Measurements from ENCODE around the gene LAMC1. TPM values are rescaled to one million over a fixed set of nuclear protein-coding genes. Genes with fewer than 3 reads are reported as not detected.
A peak's percentile ranks its signal among the peaks of the same experiment; 100 is the strongest.
"Not testable (repeated sequence)": the region's sequence is repeated elsewhere in the genome, so short reads cannot be mapped to it uniquely, and the experiment has no call there.

The LAMC1 gene
- total RNA-seq, 1 donor from 2014 or later: 802 TPM

DNA sequence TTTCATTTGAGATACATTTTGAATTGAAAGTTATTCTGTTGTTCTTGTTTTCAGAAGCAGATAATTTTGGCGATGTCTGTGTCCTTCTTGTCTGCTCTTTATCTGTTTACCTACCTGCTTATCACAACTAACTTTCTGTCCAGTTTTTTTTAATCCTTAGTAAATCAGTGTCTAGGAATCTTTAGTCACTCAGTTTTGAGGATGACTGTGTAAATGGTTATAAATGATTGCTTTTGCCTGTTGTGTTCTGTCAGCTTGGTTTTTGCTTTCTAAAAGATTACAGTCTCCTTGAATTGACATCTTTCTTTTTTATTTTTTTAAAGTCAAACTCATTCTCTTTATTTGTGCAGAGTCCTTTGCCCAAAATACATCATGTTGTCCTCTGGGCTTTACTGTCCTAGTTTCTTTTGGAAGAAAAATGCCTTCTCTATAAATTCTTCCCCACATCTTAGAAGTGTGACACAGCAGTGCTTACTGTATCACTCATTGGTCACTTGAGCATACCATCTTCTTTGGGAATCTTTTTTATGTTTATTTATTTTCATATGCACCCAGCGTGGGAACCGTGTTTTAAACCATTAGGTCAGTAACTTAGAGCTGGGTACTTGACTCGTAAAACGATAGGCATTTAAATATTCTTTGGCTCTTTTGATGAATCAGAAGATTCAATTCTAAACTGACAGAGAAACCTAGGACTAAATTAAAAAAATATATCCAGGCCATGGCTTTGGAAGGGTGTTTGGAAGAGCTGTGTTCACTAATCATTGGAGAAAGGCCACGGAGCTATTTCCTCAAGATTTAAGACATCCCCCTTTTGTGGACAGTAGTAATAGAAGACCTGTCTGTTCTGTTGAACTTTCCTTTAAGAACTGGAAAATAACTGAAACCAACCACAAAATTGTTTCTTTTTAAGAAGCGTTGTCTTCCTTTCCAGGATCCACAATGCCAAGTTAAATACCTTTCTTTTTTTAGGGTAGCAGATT, 20.9 kb downstream of the LAMC1 start:
- DNase-seq: no peak

DNA sequence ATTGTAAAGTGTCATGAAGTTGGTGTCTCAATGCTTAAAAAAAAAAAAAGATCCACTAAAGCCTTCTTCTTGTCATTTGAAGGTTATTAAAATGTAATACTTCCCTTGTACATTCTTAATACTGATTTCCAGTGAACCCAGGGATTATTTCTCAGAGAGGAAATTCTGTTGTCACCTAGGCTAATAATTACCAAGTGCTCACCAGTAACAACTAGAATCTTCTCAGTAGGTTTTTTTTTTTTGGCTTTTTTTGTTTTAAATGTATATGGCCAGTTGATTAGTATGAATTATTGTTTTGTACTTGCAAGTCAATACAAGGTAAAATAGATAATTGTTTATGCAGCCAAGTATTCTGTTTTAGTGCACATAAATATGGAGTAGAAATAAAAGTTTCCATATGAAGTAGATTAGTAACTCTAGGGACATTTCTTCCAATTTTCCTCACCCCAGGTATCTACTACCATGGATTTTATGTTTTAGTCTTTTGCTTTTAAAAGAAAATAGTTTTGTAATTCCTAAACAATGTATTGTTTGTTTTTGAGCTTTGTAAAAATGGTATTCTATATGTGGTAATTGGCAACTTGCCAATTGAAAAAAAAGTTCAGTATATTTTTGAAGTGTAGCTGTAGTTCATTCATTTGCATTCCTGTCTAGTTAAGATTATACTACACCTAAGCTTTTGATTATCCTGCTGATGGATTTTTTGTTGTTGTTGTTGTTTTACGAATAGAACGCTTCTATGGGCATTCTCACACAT, 21.9 kb downstream of the LAMC1 start:
- DNase-seq: no peak

DNA sequence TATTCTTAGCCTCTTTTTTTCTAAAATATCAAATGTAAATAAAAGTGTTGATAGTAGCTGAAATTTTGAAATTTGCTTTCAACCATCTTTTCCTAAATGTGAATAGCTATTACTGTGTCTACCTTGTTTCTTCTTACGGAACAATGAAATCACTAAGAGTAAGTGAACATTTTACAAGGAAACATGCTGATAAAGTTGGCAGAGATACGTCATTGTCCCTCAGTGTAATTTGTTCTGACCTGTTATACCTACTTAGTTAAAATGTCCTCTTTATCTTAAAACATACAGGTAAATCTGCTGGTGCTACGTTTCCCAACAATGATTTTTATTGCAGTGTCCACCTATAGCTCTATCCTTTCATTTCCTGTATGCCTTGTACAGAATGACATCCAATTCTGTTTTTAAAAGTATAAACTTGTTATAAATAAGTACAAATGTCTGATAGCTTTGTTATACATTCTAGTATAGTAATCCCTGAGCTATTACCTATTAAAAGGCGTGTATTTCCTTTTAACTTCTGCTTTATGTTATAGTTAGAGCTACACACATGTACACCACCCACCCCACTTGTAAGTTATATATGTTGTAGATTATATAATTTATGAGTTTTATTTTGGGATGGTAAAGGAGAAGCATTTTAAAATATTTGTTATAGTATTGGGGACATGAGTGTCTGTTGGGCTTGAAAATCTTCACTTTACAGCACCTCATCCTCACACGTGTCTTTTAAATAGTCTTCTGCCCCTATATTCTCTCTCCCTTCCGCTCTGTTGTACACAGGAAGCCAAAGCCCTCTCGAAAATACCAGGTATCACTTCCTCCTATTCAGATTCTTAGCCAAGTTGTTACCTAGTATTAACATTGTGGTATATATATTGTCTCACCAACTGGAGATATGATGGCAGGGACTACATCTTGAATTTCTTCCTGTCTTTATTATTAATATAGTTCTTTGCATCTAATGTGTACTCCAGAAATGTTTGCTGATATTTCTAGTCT, 25.2 kb downstream of the LAMC1 start:
- DNase-seq: peak; percentile 43

DNA sequence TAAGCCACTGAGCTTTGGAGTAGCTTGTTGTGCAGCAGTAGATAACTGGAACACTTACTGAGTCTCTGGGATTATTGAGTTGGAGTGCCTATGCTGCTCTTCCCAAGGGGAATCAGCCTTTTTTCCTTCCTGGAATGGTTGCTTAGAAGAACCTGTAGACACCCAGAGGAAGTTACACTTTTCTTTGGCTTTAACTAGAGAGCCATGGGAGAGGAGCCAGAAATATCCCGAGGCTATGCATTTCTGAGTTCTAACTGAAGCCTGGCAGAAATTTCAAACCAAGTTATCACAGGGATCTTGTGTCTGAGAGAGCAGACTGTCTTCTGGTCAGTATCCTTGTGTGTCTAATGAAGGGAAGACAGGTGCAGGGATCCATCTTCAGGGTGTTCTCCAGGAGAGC, 28.3 kb downstream of the LAMC1 start:
- DNase-seq: no peak

DNA sequence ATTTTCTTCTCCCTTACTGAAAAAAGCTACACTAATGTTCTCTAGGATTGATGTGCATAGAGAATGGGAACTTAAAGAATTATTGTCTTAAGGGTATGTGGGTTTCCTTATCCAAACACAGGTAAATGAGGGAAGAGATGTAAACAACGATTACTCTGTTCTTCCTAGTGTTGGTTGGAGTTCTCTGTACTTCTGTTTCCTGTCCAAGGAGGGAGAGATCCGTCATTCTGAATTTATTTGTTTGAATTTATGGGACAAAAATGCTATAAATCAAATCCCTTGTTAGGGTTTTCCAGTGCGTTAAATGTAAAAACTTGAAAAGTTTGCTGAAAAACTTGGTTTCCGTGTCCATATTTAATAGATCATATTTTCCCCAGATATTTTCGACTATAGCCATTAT, 29.6 kb downstream of the LAMC1 start:
- no peak for DNase-seq

DNA sequence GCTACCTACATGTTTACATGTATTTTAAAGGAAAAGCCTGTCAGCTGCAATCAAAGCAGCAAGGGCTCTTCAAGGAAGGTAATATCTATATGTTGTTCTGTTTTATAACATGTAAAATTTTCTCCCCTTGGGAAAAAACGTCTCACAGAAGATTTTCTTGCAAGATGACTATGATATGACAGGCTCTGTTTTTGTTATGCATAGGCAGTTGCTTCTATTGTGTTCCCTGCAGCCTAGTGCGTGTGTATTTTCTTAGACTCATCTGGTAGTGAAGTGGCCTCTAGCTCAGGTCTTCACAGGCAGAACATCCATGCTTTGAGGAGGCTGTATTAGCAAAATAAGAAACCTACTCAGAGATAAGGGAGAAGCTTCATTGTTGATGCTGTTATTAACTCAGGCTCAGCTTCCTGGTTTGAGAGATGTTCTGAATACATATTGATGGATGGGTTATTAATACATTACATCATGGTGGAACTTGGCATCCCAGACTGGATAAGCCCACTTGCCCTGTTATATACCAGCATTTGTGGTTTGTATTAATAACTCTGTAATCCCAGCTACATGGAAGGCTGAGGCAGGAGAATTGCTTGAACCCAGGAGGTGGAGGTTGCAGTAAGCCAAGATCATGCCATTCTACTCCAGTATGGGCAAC, 35.8 kb downstream of the LAMC1 start:
- DNase-seq: peak; percentile 62

DNA sequence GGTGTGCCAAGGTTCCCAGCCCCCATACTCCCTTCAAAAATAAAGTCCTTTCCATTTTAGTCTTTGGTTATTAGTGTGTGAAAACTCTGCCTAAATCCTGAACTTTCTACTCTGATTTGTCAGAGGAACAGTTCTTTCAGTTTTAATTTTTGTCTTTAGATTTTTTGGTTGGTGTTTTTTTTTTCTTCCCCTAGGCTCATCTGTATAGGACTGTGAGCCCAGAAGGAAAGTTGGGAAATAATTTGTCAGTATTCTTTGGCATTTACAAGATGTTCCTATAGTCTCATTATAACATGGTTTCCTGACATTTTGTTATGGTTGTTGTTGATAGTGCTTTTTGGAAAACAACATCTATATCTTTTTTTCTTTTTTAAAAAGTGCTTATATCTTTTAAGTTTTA, 38.0 kb downstream of the LAMC1 start:
- no peak for DNase-seq

DNA sequence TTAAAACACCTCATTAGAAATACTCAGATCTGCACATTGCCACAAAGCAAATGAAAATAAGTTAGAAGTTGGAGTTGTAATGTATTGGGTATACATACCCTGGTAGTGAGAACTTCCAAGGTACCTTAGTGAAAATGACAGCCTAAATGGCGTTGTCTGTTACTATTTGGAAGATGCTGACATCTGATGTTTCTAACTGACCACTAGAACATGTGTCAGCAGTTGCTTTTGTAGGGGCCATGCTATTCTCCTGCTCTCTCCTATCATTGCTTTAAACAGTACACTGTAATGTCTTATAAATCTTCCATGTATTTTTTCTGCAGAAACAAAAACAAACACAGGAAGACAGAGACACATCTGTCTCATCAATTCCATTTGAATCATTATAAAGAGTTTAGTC, 40.1 kb downstream of the LAMC1 start:
- DNase-seq: no peak

DNA sequence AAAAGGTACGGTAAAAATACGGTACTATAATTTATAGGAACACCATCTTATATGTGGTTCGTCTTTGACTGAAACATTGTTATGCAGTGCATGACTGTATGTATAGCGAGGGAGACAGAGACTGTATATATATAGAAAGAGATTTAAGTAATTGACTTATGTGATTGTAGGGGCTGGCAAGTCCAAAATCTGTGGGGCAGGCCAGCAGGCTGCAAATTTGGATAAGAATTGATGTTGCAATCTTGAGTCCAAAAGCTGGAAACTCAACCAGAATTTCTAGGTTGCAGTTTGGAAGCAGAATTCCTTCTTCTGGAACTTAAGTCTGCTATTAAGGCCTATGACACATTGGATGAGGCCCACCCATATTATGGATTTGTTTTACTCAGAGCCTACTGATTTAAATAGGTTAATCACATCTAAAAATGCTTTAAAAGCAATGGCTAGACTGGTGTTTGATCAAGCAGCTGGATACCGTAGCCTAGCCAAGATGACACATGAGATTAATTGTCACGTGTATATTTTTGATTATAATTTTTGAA, 42.0 kb downstream of the LAMC1 start:
- DNase-seq: no peak

DNA sequence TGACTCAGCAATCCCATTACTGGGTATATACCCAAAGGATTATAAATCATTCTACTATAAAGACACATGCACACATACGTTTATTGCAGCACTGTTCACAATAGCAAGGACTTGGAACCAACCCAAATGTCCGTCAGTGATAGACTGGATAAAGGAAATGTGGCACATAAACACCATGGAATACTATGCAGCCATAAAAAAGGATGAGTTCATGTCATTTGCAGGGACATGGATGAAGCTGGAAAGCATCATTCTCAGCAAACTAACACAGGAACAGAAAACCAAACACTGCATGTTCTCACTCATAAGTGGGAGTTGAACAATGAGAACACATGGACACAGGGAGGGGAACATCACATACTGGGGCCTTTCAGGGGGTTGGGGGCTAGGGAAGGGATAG, 43.2 kb downstream of the LAMC1 start:
- not testable (repeated sequence) for DNase-seq

DNA sequence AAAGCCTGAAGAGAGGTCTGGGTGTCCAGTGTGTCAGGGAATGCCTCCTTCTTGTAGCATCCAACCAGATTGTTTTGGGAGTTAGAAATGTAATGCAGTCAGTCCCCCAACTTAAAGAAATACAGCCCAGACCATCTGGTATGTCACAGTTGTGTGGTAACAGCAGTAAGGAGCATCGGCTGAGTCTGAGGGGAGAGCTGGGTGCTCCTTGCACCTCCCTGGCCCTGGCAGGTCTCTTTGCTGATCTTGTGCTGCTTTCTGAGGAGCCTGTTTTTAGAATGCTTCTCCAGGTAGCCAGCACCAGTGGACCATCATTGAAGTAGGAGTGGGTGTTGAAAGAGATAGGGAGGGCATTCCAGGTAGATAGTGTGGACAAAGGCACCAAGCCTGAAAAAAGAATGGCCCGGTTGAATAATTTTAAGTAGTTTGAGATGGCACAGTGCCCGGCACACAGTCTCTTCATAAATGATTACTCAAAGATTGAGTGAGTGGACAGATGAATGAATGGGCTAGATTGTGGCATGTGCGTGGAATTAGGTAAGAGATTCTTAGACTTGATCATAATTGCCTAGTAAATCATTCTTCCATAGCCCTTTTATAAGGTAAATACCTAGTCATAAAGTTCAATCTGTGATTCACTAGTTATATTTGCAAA, 46.5 kb downstream of the LAMC1 start:
- DNase-seq: no peak

DNA sequence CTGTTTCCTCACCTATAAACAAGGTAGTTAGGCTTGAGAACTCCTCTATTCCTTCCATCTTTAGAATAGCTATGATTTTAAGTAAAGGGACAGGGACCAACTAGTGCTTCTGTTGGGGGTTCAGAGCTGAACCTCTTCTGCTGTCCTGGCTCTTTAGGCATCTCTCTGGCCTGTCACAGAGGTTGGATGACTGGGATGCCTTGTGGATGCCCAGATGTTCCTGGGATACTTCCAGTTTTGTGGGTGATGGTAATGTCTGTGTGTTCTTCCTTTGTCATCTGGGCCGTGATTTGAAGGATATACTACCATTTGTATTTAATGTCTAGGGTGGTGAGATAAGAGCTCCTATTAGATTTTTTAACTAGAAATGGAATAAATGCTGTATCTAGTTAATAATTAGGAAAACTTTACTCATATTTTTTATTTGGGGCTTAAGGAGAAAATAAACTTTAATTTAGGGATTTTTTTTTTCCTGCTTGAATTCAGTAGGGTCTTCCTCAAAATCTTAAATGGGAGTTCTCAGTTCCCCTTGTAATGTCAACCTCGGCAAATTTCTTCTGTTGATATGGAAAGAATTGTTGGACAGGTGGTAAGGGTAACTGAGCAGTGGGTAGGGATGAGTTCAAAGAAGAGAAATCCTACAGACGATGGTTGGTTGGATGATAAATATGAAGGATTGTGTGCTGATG, 47.2 kb downstream of the LAMC1 start:
- DNase-seq: no peak

DNA sequence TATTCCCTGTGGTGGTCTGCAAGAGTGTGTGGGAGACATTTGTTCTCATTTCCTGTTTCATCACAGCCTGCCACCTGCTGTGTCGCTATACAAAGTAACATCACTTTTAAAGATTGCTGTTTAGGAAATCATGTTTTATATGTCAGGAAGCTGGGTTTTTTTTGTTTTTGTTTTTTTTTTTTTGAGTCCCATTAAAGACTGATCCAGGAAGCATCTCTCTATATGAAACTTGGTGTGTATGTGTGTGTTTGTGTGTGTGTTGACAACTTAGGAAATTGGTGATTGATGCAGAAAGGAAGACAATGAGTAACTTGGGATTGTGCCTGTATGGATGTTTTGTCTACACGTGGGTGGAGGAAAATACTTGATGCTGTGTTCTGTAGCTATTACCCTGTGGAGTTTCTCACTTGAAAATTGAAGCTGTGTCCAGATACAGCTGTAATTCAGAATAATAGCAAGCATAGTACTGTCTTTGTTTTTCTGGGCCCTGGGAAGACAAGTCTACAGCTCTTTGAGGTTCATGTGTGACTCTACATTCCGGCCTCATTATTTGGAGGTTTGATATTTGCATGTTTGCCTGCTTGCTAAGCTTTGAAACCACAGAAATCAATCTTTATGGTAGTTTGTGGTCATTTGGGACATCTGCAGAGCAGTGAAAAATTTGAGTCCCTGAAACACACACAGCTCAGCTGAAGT, 47.9 kb downstream of the LAMC1 start:
- DNase-seq: peak; percentile 85

DNA sequence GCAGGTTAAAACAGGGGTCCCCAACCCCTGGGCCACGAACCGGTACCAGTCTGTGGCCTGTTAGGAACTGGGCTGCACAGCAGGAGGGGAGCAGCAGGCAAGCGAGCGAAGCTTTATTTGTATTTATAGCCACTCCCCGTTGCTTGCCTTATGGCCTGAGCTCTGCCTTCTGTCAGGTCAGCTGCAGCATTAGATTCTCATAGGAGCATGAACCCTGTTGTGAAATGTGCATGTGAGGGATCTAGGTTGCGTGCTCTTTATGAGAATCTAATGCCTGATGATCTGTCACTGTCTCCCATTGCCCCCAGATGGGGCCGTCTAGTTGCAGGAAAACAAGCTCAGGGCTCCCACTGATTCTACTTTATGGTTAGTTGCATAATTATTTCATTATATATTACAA, 49.4 kb downstream of the LAMC1 start:
- DNase-seq: not testable (repeated sequence)

DNA sequence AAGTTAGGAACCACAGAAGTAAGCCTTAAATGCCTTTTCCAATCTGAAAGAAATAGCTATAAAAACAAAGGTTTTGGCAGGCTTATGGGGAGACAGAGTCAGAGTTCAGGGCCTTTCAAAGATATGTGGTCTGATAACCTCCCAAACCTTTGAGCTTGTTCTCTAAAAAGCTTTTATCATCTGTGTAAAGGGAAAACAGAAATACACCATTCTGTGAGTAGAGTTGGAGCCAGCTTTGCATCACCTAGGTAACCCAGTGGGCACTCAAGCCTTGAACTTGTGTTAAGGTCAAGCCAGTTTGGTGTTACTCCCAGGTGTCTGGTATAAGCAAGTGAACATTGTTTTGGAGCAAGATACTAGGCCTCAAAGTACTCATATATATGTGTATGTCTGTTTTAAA, 50.1 kb downstream of the LAMC1 start:
- no peak for DNase-seq

DNA sequence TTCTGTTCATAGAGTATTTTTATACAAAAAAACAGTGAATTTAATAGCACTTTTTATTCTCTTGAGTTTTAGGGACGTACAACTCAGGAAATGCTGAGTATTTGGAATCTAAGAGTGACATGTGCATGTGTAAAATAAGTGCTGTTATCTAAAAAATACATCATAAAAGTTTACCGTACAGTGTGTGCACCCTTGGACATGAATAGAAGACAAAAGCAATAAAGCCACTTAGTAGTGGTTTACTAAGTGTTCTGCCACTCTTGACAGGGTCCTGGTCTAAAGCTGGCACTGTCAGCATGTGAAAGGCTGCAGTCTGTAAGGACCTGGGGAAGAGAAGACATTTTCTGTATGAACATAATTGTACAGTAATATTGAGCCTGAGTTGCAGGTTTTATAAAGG, 51.0 kb downstream of the LAMC1 start:
- DNase-seq: no peak

DNA sequence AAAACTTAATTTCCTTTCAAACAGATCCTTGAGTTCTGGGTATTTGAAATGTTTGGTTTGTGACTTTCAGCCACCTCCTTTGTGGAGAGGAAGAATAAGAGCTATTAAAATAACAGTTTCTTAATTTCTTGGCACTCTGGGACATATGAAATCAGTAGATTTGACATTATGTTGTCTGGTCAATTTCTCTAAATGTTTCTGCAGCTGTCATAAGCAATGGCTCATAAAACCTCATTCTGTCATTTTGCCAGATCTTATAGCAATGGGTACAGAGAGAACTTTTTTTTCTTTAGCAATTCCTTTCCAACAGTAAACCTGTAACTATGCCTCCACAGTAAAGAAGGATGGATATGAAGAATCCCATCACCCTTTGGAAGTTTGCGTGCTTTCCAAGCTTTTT, 52.6 kb downstream of the LAMC1 start:
- DNase-seq: no peak

DNA sequence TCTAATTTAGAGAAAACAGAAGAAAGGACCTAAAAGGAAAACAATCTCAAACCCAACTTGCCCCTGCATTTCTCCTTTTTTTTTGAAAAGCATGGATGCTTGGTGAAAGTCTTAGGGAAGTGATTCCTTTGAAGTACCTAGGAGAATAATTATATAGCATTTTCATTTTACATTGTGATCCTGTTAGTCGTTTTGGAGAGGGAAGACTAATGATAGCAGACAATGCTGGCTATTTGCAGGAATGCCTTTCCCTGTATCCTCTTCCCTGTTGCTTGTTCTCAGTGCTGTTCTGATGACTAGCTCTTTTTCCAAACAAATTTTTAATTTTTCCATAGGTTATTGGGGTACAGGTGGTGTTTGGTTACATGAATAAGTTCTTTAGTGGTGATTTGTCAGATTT, 53.9 kb downstream of the LAMC1 start:
- no peak for DNase-seq

DNA sequence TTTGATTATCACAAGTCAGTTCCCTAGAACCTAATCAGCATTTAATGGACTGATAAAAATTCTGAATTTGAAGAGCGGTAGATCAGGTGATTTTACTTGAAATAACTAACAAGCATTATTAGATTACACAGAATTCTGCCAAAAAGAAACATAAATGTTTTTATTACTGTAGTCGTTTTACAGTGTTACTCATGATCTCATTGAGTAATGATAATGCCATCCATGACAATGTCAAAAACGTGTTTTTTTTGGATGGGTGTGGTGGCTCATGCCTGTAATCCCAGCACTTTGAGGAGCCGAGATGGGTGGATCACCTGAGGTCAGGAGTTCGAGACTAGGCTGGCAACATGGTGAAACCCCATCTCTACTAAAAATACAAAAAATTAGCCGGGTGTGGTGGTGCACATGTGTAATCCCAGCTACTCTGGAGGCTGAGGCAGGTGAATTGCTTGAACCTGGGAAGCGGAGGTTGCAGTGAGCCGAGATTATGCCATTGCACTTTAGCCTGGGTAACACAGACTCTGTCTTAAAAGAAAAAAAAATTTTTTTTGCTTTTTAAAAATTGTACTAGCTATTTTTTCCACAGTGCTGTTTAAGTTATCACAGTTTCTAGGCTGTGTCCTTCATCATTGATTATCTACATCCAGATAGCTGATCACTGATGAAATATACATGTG, 56.6 kb downstream of the LAMC1 start:
- no peak for DNase-seq

All from dermis blood vessel endothelial cell (primary cell).